Left cardiac atrium (tissue), 4 donors: ENCODE data around the gene ZNF274. TPM values are rescaled to one million over a fixed set of nuclear protein-coding genes. Genes with fewer than 3 reads are reported as not detected.
"Not testable (repeated sequence)": the region's sequence is repeated elsewhere in the genome, so short reads cannot be mapped to it uniquely, and the experiment has no call there.

Experiments
- ATAC-seq, 2 donors: fragments of 200-7000 bp; cut with Tn5 transposase; one replicate each; pipeline ENCODE4 v1.9.1; 2020; ENCODE audit warnings: mild to moderate bottlenecking in 2 of 2, moderate library complexity in 2 of 2
- DNase-seq: peaks from one replicate; pipeline ENCODE4 v3.0.0-alpha.2; 2020
- intact Hi-C, 2 donors: fragments of 100-400 bp; cut with DNase I; formaldehyde crosslinking; loops; one replicate each; pipeline versions ENCODE4 v1.14.1 to v1.15.1; 2022 to 2023
- total RNA-seq, 2 donors: library from RNA; stranded (reverse); fragmentation: NEBNext Ultra II Directional; extraction: Animal tissue kit (Norgen Biotek cat#: 25700); gene quantifications; one replicate each; pipeline ENCODE4 v1.2.1, GENCODE V29; 2021
- donor health status: DM: no; HTN: yes; CAD: no.
- donor health status: DM: no; HTN: yes; CAD: no; lungs with severe emphysema.
- donor health status: DM: yes; HTN: yes; CAD: no.
- donor health status: Dilated cardiomyopathy.

ZNF274 gene
- total RNA-seq, 2 donors from 2014 or later: 20.9 to 28.3 TPM

GRCh38 chr19:58203814-58204475, 21.1 kb downstream of the ZNF274 start:
- peak in 1 of 2 donors; percentile 34 for ATAC-seq
- no peak for DNase-seq
- intact Hi-C loops: no loop called here

GRCh38 chr19:58204566-58204965, 21.7 kb downstream of the ZNF274 start:
- DNase-seq (no peak), ATAC-seq (no peak)
- intact Hi-C loops: no loop called here

- no peak for ATAC-seq
- DNase-seq: no peak
- intact Hi-C loops: no loop called here
Measured at GRCh38 chr19:58209577-58209976, 26.7 kb downstream of the ZNF274 start.

GRCh38 chr19:58212336-58213074, 29.6 kb downstream of the ZNF274 start:
- DNase-seq (no peak), ATAC-seq (no peak)
- intact Hi-C loops: no loop called here

- ATAC-seq (no peak), DNase-seq (no peak)
- intact Hi-C loops: no loop called here
Measured at GRCh38 chr19:58213075-58213369, 30.2 kb downstream of the ZNF274 start.

- DNase-seq: no peak
- intact Hi-C loops: no loop called here
- ATAC-seq: no peak
Measured at GRCh38 chr19:58217069-58217481, 34.2 kb downstream of the ZNF274 start.

- DNase-seq: no peak
- ATAC-seq: no peak
- intact Hi-C loops: no loop called here
Measured at GRCh38 chr19:58217607-58218391, 34.9 kb downstream of the ZNF274 start.

- DNase-seq (no peak), ATAC-seq (no peak)
- intact Hi-C loops: no loop called here
Measured at GRCh38 chr19:58218899-58219298, 36.0 kb downstream of the ZNF274 start.

GRCh38 chr19:58227964-58228584, 45.2 kb downstream of the ZNF274 start:
- no peak for DNase-seq
- peak in 1 of 2 donors; percentile 49 for ATAC-seq
- intact Hi-C loops: no loop called here

- intact Hi-C loops: no loop called here
- DNase-seq (peak; percentile 85), ATAC-seq (peak; percentile 97 to 99)
Measured at GRCh38 chr19:58228585-58229254, 45.9 kb downstream of the ZNF274 start, which contains the start of gene ZNF544. Gene ZNF544 (plus strand): TSS chr19:58228914. CDS start chr19:58244024, 15,110 bp downstream.

GRCh38 chr19:58229255-58229639, 46.4 kb downstream of the ZNF274 start:
- intact Hi-C loops: no loop called here
- ATAC-seq: peak; percentile 22 to 24

GRCh38 chr19:58237324-58237723, 54.5 kb downstream of the ZNF274 start:
- intact Hi-C loops: no loop called here
- no peak for ATAC-seq
- no peak for DNase-seq

More at GRCh38 chr19:58229255-58229639, 46.4 kb downstream of the ZNF274 start:
- DNase-seq: no peak

- intact Hi-C loops: no loop called here
- no peak for ATAC-seq
- DNase-seq: no peak
Measured at GRCh38 chr19:58243351-58243750, 60.5 kb downstream of the ZNF274 start.

GRCh38 chr19:58248886-58249285, 66.0 kb downstream of the ZNF274 start:
- no peak for DNase-seq
- ATAC-seq: no peak
- intact Hi-C loops: no loop called here

GRCh38 chr19:58252102-58252685, 69.3 kb downstream of the ZNF274 start:
- DNase-seq (no peak), ATAC-seq (no peak)
- intact Hi-C loops: no loop called here

GRCh38 chr19:58258259-58258658, 75.4 kb downstream of the ZNF274 start:
- intact Hi-C loops, DNase-seq, ATAC-seq: not testable (repeated sequence)

- intact Hi-C loops: loop anchor here in 1 of 2 donors (5.0 kb wide), 1 partner anchor 64 kb away; no protein-coding TSS in a partner anchor
- ATAC-seq (no peak), DNase-seq (no peak)
Measured at GRCh38 chr19:58261600-58261967, 78.7 kb downstream of the ZNF274 start.
